ENCODE measurements around the gene SLC7A4. TPM values are rescaled to one million over a fixed set of nuclear protein-coding genes. Genes with fewer than 3 reads are reported as not detected.
A peak's percentile ranks its signal among the peaks of the same experiment; 100 is the strongest.

SLC7A4 gene
- polyA plus RNA-seq, 1 experiment = 0.29 TPM

DNA sequence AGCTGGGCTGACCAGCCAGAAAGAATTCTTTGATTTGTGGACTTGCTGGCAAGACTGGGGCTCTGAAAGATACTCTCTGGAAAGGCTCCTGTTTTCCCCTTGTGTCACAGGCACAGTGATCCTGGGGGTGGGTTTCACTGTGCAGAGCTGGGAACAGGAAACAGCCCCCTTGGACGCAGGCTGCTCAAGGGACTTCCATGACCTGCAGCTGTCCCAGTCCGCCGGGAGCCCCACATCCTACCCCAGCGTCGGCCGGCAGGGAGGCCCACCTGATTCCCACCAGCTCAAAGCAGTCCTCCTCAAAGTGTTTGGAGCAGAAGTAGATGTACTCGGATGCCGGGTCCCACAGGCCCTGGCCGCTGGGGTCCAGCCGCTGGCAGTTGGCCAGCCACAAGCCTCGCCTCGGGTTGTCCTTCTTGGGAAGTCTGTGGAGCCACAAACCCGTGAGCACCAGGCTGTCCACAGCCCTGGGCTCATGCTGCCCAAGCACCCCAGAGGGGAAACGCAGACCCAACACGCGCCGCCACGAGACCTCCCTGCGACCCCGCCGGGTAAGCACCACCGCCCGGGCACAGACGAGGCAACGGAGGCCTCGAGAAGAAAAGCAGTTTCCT, 31.3 kb downstream of the SLC7A4 start:
- ChIA-PET POLR2A (no interaction called here), CTCF (interaction anchor here (0.7 to 1.5 kb wide), 4 partner anchors 11 to 115 kb away, joined by 3 to 5 read pairs (median 4); partner anchors contain the start of genes LZTR1 and P2RX6)
- TF ChIP-seq, protein P1, sequence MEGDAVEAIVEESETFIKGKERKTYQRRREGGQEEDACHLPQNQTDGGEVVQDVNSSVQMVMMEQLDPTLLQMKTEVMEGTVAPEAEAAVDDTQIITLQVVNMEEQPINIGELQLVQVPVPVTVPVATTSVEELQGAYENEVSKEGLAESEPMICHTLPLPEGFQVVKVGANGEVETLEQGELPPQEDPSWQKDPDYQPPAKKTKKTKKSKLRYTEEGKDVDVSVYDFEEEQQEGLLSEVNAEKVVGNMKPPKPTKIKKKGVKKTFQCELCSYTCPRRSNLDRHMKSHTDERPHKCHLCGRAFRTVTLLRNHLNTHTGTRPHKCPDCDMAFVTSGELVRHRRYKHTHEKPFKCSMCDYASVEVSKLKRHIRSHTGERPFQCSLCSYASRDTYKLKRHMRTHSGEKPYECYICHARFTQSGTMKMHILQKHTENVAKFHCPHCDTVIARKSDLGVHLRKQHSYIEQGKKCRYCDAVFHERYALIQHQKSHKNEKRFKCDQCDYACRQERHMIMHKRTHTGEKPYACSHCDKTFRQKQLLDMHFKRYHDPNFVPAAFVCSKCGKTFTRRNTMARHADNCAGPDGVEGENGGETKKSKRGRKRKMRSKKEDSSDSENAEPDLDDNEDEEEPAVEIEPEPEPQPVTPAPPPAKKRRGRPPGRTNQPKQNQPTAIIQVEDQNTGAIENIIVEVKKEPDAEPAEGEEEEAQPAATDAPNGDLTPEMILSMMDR (IDR thresholded peaks at IDR 0.05; ENCODE audit: insufficient read depth, low read depth, low read length) = no peak
- Histone ChIP-seq H3K27me3 (ENCODE audit: control insufficient read depth, insufficient read depth, low read length) (no peaks in the 10 kb centered on the region), H3K36me3 (ENCODE audit: control insufficient read depth, insufficient read depth, low read length) (peaks cover 20% of the 10 kb centered on the region), H3K4me3 (ENCODE audit: low read depth, low read length) (peak overlapping the region; percentile 71)
- no peak for DNase-seq (ENCODE audit: low read depth)

DNA sequence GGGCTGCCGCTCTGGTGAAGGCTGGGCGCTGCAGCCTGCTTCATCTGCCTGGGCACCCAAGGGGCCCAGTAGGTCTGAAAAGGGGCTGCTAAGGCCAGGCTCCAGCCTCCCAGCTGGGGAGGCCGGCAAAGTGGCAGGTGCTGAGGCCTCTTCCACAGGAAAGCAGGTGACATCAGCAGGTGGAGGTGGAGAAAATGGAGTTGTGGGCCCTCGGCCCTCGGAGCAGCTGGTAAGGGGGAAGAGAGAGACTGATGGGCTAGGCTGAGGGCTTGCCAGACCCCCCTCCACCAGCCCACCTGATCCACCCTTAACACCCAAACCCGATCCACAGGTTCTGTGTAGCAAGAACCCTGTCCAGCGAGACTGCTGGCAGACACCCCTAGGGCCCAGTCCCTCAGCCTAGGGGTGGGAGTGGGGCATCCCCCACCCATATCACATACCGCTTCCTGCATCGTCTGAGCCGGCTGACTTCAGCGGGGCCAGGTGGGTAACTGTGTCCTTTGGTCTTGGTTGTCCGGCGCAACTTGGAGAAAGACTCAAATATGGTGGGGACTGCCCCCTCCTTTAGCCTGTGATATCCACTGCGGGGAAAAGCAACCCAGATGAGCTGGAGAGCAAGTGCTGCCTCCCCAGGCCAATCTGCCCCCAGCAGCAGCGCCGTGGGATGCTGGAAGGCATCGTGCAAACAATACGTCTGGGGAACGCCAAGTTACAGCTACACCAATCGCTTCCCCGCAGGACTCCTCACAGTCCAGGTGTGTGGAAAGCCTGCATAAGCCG, 32.0 kb downstream of the SLC7A4 start:
- CTCF ChIA-PET = interaction anchor here (0.9 to 2.1 kb wide), 4 partner anchors 10 to 114 kb away, joined by 3 to 5 read pairs (median 4); partner anchors contain the start of gene LZTR1
- H3K27me3 ChIP-seq (ENCODE audit: control insufficient read depth, insufficient read depth, low read length) = no peaks in the 10 kb centered on the region
- H3K36me3 ChIP-seq (ENCODE audit: control insufficient read depth, insufficient read depth, low read length) = peaks cover 22% of the 10 kb centered on the region
- TF ChIP-seq, protein P1 (IDR thresholded peaks at IDR 0.05; ENCODE audit: insufficient read depth, low read depth, low read length) = 0 out of 2 replicates have a peak, but pooled peaks have one; percentile 8
- POLR2A ChIA-PET = no interaction called here
- H3K4me3 ChIP-seq (ENCODE audit: low read depth, low read length) = peak overlapping the region; percentile 71
- no peak for DNase-seq (ENCODE audit: low read depth)

DNA sequence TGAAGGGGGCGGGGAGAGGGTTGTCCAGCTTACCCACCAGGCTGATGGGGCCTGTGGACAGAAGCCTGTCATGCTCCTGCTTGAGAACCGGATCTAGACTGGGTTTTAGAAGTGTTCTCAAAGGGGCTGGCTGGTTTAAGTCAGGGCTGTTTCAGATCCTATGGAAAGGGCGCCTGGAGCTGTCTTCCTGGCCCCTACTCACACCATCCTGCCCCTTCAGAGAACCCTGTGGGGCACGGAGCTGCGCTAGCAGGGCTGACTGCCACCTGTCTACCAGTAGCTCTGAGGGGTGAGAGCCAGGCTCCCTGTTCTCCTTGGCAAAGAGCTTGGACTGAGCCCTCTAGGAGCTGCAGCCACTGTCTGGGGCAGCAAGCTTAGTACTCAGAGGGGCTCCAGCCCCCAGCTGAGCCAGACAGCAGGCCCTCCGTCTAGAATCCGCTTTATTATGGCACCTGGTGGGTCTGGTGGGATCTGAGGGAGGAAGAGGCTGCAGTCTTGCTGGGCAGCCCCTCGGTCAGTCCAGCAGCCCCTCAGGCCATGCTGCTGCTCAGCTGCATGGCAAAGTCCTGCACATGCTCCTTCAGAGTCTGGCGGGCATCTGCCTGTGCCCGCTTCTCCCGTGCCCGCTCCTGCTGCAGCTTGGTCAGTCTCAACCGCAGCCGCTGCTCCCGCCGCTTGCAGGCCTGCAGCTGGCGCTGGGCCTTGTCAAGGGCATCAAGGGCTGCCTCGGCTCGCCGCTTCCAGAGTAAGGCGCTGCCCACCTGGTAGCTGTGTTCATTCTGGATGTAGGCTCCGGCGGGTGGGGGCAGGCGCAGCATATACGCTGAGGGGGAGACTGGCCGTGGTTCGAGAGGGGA, 32.8 kb downstream of the SLC7A4 start:
- TF ChIP-seq, protein P1 (IDR thresholded peaks at IDR 0.05; ENCODE audit: insufficient read depth, low read depth, low read length) = no peak
- no peak overlapping the region for H3K4me3 ChIP-seq (ENCODE audit: low read depth, low read length)
- ChIA-PET POLR2A (no interaction called here), CTCF (interaction anchor here (0.9 to 2.1 kb wide), 3 partner anchors 12 to 39 kb away, joined by 3 to 5 read pairs (median 4); partner anchors contain the start of gene LZTR1)
- H3K27me3 ChIP-seq (ENCODE audit: control insufficient read depth, insufficient read depth, low read length) = no peaks in the 10 kb centered on the region
- DNase-seq (ENCODE audit: low read depth) = no peak
- peaks cover 23% of the 10 kb centered on the region for H3K36me3 ChIP-seq (ENCODE audit: control insufficient read depth, insufficient read depth, low read length)

DNA sequence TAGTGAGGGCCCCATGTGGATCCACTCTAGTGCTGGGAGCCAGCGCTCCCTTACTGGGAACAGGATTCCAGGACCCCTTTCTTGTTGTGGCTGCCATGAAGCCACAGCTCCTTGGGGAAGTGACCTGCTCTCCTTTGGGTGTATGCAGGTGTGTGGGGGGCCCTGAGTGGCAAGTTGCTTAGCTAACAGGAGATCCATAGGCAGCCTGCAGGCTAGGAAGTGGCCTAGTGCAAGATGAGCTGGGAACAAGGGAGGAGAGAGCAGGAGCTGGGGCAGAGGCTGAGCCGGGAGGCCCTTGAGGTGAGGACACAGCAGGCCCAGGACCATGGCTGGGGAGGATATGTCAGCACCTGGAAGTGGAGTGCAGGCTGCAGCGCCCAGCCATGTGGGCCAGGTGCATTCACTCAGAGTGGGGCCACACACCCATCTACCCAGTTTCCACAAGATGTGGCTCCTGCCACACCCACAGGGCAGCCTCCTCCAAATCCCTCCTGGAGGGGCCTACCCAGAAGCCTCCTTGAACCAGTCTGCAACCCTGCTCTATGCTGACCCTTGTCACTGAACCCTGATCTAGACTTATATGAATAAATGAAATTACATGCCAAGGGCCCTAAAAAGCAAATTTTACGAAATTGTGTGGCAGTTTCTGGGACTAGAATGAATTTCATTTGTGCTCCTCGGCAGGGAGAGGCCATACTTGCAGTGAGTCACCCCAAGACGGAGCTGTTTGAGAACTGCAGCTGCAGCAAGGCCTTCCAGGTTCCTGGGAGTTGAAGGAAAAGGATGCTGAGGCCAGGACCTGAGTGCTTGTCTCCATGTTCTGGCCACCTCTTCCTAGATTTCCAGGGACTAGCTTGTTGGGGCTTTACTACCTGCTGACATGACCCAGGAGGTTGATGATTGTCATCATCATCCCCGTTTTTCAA, 33.7 kb downstream of the SLC7A4 start:
- no peak for DNase-seq (ENCODE audit: low read depth)

More for the DNA sequence above, 33.7 kb downstream of the SLC7A4 start:
- peaks cover 27% of the 10 kb centered on the region for H3K36me3 ChIP-seq (ENCODE audit: control insufficient read depth, insufficient read depth, low read length)
- ChIA-PET CTCF (interaction anchor here (0.9 to 2.1 kb wide), 4 partner anchors 11 to 113 kb away, joined by 3 to 5 read pairs (median 4); partner anchors contain the start of gene LZTR1), POLR2A (no interaction called here)
- TF ChIP-seq, protein P1 (IDR thresholded peaks at IDR 0.05; ENCODE audit: insufficient read depth, low read depth, low read length) = no peak
- no peak overlapping the region for H3K4me3 ChIP-seq (ENCODE audit: low read depth, low read length)
- H3K27me3 ChIP-seq (ENCODE audit: control insufficient read depth, insufficient read depth, low read length) = no peaks in the 10 kb centered on the region
